RCC 7860 (cell line): Measurements from ENCODE around the gene SART1.
"Not testable (repeated sequence)": the region's sequence is repeated elsewhere in the genome, so short reads cannot be mapped to it uniquely, and the experiment has no call there.

ENCODE experiments used
- DNase-seq: peaks from one replicate; pipeline ENCODE4 v3.0.0-alpha.2; 2015; ENCODE audit warnings: low spot score
- FAIRE-seq: peaks from 2 replicates; lab custom pipeline; 2012; peaks lifted over from hg19 to GRCh38; lab: Jason Lieb, UNC

The SART1 gene

DNA sequence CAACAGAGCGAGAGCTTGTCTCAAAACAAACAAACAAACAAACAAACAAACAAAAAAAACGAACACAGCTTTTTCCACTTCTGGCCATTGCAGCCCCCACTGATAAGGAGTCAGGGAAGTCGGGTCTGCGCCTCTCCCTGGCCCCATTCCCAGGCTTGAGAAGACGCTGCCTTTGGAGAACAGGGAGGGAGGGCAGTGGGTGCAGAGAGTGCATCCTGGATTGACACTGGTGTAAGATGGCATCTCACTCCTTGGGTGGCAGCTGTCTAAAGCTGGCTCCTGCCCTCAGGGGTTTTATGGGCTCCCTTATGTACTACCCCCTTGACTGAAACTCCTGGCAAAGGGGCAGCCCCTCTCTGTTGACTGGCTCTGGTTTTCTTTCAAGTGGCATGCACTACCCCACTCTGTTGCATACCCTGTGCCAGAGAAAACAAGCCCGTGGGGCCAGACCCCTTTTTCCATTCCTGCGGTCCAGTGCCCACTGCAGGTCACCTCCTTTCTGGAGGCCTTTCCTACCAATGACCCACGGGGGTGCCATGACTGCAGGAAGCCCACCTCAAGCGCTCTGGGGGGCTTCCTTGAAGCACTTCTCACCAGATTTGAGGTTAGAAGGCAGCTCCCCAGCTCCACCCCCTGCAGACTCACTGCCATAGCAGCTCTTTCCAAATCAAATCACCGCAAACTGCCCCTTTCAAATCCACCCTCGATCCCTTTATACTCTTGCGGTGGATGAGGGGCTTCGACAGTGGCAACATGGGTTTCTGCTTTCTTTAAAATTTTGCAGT lies 29.6 kb upstream of the SART1 start:
- FAIRE-seq (no peak), DNase-seq (no peak)

DNA sequence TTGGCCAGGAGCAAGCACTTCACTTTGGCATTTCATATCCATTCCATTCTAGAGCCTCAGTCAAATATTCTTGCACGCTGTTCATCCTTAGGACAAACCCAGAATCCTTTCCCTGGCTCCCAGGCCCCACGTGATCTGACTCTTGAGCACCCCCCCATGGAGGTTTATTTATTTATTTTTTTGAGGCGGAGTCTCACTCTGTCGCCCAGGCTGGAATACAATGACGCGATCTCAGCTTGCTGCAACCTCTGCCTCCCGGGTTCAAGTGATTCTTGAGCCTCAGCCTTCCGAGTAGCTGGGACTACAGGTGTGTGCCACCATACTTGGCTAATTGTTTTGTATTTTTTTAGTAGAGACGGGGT lies 29.0 kb upstream of the SART1 start:
- DNase-seq (no peak), FAIRE-seq (no peak)

DNA sequence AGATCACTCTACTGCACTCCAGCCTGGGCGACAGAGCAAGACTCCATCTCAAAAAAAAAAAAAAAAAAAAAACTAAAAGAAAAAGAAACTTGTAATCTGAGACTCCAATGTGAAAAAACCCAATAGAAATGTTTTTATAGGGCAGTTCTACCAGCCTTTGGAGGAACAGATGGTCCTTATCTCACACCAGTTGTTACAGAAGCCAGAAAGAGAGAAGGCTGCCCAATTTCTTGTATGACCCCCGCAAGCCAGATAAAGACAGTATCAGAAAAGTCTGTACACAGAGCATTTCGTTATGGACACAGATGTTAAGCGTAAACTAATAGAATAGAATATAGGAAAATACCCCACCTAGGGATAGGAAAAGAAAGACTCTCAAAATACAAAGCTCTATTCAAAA lies 27.5 kb upstream of the SART1 start:
- DNase-seq, result no peak
- no peak for FAIRE-seq

DNA sequence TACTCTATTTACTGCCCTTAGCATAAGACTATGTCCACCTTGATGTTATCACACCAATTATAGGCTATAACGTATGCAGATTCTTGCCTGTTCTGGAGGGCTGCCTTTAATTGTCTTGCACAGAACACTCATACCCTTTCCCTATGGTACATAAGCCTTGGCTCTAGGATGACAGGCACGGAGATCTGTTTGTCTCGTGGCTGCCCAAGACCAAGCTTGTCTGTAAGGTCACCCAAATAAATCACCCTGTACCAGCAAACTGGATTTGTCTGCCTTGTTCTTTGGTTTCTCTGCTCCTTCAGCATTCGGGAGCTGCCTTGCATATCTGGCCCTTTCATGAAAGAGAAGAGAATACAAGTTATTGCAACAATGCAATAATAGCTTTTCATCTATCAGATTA lies 23.8 kb upstream of the SART1 start:
- FAIRE-seq (no peak), DNase-seq (no peak)

DNA sequence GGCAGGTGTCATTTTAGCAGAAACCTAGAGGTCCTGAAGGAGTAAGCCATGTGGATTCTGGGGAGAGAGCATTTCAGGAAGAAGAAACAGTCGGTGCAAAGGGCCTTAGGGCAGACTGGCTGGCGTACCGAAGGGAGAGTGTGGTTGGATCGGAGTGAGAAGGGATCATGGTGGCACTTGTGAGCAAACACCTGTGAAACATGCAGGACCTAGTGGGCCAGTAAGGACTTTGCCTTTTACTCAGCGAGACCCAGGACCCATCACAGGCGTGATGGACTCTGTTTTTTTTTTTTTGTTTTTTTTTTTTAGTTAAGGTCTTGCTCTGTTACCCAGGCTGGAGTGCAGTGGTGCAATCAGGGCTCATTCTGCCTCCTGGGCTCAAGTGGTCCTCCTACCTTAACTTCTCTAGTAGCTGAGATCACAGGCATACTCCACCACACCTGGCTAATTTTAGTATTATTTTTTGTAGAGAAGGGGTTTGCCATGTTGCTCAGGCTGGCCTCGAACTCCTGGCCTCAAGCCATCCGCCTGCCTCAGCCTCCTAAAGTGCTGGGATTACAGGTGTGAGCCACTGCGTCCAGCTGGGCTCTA lies 19.7 kb upstream of the SART1 start:
- FAIRE-seq, result no peak
- no peak for DNase-seq

DNA sequence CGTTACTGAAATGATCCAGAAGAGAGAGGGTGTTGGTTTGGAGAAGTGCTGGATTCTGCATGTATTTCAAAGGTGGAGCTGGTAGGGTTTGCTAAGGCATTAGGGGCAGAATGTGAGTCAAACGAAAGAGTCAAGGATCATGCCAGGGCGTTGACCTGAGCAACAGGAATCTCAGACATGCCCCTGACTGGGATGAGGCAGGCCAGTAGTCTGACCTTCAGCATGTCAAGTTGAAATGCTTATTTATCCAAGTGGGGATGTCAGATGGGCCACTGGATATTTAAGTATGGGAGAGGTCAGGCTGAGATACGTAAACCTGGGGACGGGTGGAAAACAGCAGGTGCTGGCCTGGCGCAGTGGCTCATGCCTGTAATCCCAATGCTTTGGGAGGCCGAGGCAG lies 19.0 kb upstream of the SART1 start:
- DNase-seq (no peak), FAIRE-seq (no peak)

DNA sequence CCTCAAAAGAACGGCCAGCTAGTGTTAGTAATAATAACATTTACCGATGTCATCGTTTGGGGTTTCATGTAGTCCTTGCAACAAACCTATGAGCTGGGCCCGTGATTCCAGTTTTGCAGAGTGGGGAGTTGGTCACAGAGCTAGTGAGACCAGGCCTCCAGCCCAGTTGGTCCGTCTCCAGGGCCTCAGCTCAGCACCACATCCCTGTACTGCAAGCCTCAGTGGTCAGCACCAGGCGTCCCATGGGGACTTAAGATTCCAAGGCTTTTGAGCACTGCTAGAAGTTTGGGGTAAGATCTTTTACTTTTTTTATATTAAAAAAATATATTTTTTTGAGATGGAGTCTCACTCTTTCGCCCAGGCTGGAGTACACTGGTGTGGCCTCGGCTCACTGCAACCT lies 17.3 kb upstream of the SART1 start:
- DNase-seq, result no peak
- no peak for FAIRE-seq

DNA sequence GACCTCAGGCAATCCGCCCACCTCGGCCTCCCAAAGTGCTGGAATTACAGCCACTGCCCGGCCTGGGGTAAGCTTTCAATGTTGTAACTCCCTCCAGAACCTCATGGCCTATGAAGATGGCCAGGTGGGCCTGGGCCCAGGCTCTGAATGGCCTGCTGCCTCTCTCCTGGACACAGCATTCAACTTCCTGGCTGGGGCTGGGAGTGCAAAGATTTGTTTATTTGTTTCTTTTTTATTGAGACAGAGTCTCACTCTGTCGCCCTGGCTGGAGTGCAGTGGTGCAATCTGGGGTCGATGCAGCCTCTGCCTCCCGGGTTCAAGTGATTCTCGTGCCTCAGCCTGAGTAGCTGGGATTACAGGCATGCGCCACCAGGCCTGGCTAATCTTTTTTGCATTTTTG lies 16.8 kb upstream of the SART1 start:
- FAIRE-seq, result no peak
- no peak for DNase-seq

DNA sequence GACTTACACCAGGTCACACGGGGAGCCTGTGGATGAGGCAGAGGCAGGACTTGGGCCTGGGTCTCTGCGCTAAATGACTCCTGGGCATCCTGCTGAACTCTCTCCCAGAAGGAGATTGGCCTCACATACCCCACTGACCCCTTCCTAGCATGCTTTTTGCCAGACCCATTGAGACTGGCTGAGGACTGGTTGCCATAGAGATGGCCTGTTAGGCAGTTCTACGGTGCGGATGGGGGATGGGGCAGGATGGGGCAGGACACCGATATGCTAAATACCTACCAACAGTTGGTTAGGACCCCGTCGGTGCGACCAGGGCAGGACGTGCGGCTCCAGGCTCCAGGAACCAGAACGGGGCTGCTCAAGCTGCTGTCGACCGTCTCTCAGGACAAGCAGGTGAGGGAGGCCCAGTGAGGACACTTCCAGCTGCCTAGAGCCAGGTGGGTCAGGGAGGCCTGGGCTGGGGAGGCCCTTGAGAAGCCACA lies 16.1 kb upstream of the SART1 start, which contains the start of gene TSGA10IP:
TSS of gene TSGA10IP (plus strand) at position 51 of the 482 bp plus-strand sequence. CDS start at position 247, 196 bp downstream.
- DNase-seq, result no peak

DNA sequence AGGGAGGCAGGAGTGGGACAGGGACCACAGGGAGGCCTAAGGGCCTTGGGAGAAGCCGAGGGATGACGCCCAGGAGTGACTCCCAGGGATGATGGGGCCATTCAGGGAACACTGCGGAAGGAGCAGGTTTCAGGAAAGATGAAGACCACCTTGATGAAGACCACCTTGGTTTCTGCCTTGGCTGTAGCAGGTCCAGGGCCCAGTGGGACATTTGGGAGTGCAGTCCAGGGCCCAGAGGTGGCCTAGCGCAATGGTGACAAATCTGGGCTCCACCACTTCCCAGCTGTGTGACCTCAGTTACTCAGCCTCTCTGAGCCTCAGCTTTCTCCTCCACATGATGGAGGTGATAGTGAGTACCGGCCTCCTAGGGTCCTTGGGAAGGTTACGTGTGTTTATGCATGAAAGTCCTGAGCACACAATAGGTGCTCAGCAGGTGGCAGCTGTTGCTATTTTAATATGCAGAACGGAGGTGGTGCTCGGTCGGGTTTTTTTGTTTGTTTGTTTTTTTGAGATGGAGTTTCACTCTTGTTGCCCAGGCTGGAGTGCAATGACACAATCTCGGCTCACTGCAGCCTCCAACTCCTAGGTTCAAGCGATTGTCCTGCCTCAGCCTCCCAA lies 15.5 kb upstream of the SART1 start:
- DNase-seq (no peak), FAIRE-seq (no peak)

More for the DNA sequence above, 16.1 kb upstream of the SART1 start, which contains the start of gene TSGA10IP:
- no peak for FAIRE-seq

DNA sequence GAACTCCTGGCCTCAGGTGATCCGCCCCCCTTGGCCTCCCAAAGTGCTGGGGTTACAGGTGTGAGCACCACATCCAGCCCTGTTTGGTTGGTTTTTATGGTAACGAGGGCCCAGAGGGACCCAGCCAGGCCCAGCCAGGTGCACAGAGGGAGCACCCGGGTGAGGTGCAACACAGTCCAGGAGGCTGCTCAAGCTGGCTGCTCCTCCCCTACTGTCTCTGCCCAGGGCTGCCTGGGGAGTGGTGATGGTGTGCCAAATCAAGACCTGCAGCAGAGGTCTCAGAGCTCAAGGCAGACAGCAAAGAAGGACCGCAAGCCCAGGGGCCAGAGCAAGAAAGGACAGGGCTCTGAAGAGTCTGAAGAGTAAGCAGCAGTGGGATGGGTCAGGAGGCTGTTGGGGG lies 14.9 kb upstream of the SART1 start:
- no peak for DNase-seq
- FAIRE-seq, result no peak

DNA sequence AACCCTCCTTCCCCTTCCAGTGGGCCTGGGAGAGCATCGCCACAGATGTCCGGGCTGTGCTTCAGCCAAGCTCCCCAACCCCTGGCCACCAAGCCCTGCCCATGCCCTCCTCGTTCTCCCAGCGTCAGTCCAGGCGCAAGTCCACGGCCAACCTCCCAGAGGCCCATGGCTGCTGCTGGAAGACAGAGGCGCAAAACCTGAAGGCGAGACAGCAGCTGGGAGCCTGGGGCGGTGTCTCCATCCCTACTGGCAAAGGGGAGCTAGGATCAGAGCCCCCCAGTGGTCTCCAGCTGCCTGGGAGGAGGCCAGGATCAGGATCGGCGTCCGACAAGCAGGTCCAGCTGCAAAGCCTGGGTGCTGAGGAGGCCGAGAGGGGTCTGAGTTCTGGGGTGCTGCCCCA lies 14.4 kb upstream of the SART1 start:
- FAIRE-seq (no peak), DNase-seq (no peak)

DNA sequence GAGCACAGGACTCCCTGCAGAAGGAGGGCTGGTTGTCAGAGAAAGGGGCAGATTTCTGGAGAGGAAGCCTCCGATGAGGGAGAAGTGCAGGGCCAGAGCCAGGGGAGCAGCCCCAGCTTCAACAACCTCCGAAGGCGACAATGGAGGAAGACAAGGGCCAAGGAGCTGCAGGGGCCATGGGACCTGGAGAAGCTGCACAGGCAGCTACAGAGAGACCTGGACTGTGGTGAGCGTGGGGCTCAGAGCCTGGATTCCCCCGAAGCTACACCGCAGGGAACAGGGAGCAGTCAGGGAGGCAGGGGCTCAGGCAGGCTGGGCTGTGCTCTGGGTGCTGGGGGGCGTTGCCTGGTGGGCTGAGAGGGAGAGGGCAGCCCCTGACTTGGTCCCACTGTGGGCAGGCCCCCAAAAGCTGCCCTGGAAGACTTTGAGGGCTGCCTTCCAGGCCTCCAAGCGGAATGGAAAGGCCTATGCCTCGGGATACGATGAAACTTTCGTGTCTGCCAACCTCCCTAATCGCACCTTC lies 13.9 kb upstream of the SART1 start:
- DNase-seq (no peak), FAIRE-seq (no peak)

DNA sequence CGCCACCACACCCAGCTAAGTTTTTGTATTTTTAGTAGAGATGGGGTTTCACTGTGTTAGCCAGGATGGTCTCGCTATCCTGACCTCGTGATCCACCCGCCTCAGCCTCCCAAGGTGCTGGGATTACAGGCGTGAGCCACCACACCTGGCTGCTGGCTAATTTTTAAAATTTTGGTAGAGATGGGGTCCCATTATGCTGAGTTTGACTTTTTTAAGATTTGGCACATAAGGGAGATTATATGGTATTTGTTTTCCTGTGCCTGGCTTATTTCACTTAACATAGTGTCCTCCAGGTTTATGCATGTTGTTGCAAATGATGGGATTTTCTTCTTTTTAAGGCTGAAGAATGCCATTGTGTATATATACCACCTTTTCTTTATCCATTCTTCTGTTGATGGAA lies 10.8 kb upstream of the SART1 start:
- not testable (repeated sequence) for DNase-seq, FAIRE-seq

DNA sequence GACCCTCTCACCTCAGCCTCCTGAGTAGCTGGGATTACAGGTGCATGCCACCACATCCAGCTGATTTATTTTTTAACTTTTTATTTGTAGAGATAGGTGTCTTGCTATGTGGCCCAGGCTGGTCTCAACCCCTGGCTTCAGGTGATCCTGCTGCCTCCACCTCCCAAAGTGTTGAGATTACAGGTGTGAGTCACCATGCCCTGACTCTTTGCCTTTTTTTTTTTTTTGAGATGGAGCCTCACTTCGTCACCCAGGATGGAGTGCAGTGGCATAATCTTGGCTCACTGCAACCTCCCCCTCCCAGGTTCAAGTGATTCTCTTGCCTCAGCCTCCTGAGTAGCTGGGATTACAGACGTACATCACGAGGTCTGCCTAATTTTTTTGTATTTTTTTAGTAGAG lies 9.9 kb upstream of the SART1 start:
- not testable (repeated sequence) for FAIRE-seq, DNase-seq

DNA sequence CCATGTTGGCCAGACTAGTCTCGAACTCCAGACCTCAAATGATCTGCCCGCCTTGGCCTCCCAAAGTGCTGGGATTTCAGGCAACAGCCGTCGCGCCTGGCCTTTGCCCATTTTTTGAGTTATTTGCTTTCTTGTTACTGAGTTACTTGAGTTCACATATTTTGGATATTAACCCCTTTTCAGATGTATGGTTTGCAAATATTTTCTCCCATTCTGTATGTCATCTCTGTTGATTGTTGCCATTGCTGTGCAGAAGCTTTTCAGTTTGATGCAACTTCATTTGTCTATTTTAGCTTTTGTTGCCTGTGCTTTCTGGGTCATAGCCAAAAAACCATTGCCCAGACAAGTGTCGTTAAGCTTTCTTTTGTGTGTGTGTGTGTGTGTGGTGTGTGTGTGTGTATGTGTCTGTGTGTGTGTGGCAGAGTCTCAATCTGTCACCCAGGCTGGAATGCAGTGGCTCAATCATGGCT lies 9.4 kb upstream of the SART1 start:
- FAIRE-seq, result no peak
- no peak for DNase-seq

DNA sequence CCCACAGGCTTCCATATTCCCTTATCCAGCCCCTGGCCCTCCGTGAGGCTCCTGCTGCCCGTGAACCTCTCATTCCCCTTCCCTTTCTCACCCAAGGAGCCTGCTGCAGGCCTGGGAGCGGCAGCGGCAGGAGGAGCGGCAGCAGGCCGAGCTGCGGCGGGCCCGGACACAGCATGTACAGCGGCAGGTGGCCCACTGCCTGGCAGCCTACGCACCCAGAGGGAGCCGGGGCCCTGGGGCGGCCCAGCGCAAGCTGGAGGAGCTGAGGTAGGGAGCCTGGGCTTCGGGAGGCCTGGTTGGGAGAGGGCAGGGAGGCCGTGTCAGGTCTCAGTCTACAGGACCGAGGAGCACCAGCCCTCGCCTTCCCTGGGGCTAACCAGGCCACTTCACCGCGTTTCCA lies 8.1 kb upstream of the SART1 start:
- DNase-seq (no peak), FAIRE-seq (no peak)

DNA sequence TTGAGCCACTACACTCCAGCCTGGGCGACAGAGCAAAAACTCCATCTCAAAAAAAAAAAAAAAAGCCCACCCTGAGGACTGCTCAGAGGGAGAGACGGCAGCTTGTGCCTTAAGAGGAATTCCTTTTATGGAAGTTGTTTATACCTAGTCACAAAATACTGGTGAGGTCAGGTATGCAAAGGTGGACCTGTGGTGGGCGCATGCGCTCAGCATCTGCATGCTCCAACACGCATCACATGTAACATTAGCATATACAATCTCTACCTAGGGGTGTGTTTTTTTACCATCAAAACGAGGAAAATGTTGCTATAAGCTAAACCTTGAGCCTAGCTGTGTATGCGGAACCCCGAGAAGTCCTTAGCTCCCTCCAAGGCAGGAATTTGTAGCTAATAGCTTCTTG lies 6.8 kb upstream of the SART1 start:
- DNase-seq (no peak), FAIRE-seq (no peak)

DNA sequence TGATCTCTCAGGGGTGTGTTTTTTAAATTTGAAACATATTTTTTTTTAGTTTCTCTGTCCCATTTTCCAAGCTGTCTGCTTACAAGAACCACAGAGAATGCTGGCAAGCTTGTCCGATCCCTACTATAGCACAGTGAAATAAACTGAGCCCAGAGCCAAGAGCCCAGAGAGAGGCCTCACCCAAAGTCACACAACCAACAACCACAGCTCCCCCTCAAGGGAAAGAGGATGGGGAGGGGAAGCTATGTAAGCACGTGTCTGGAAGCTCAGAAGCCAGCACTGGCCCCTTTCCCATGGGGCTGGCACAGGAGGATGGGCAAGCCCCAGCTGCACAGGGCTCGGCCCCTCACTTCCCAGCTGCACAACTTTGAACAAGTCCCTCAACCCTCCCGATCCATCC lies 3.2 kb upstream of the SART1 start:
- DNase-seq (no peak), FAIRE-seq (no peak)

DNA sequence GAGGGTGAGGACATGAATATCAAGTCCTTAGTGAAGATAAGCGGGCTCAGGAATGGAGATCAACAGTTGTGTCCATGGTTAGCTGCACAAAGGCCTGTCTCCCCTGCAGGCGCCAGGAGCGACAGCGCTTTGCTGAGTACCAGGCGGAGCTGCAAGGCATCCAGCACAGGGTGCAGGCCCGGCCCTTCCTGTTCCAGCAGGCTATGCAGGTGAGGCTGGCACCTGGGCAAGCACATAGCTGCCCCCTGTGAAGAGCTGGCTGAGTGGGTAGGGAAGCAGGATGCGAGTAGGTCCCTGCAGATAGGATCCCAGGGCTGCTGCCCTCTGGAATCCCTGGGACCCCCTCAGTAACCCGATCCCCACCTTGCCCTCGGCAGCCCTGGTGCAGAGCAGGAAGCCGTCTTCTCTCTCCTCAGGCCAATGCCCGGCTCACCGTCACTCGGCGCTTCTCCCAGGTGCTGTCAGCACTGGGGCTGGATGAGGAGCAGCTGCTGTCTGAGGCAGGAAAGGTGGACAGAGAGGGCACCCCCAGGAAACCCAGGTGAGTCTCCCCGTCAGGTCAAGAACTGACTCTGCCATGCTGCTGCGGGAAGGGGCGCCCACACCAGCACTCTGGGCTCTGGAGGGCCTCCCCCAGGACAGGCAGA lies 2.6 kb upstream of the SART1 start:
- DNase-seq (no peak), FAIRE-seq (no peak)

DNA sequence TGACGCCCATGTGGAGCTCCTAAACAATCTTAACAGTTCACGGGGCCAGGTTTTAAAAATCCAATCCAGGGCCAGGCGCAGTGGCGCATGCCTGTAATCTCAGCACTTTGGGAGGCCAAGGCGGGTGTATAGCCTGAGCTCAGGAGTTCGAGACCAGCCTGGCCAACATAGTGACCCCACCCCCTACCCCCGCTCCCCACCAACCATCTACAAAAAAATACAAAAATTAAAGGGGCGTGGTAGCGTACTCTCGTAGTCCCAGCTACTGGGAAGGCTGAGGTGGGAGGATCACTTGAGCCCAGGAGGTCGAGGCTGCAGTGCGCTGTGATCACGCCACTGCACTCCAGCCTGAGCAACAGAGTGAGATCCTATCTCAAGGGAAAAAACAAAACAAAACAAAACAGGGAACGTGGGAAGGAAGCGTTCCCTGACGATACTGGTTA lies 689 bp upstream of the SART1 start:
- DNase-seq, result no peak

More for the DNA sequence above, 689 bp upstream of the SART1 start:
- no peak for FAIRE-seq
